Activated T-helper 1 cell treated with anti-CD3 and anti-CD28 coated beads, Interleukin-2, amount 50 U/mL, for 16 hours (primary cell): ENCODE data around the gene FASTK.

Experiments
- DNase-seq, 2 donors: peaks; one replicate each; pipeline ENCODE4 v3.0.0-alpha.2; 2020; ENCODE audit warnings: low read depth in 1 of 2, low spot score in 1 of 2

FASTK gene

DNA sequence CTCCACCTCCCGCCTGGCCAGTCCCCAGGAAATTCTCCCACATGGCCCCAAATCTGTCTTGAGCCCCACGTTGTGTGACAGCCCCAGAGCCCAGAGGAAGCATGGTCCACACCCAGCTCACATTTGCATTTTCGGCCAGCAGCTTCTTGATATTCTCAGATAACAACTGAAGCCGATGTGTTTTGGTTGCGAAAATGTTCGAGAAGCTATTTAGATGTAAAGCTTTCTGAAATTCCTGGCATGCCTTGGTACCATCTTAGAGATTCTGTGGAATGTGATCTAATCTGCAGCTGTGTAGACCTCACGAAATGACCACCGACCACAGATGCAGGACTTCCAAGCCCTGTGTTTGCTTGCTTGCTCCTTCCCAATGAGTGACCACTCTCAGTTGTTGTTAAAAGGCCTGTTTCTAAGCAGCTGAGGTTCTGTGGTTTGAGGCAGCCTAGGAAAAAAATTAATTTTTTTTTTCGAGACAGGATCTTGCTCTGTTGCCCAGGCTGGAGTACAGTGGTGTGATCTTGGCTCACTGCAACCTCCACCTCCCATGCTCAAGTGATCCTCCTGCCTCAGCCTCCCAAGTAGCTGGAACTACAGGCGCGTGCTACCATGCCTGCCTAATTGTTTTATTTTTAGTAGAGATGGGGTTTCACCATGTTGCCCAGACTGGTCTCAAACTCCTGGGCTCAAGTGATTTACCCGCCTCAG lies 12.4 kb downstream of the FASTK start:
- DNase-seq, result no peak

DNA sequence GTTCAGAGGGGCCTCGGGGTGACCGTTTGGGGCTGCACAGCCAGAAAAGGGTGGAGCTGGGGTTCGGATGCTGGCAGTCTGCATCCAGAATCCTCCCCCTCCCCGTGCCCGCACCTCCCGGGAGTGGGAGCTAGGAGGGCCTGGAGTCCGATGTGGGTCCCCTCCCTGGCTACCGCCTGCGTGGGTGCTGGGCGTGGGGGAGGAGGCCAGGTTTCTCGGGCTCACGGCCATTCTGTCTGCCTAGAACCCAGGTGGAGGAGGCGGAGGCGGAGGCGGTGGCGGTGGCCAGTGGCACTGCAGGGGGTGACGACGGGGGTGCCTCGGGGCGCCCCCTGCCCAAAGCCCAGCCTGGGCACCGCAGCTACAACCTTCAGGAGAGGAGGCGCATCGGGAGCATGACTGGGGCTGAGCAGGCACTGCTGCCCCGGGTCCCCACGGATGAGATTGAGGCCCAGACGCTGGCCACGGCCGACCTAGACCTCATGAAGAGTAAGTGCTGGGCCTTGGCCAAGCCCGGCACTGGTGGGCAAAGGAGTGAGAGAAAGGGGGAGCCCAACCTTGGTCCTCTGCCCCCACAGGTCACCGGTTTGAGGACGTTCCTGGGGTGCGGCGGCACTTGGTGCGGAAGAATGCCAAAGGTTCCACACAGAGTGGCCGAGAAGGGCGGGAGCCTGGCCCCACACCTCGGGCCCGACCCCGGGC lies 14.2 kb downstream of the FASTK start:
- DNase-seq, result no peak

DNA sequence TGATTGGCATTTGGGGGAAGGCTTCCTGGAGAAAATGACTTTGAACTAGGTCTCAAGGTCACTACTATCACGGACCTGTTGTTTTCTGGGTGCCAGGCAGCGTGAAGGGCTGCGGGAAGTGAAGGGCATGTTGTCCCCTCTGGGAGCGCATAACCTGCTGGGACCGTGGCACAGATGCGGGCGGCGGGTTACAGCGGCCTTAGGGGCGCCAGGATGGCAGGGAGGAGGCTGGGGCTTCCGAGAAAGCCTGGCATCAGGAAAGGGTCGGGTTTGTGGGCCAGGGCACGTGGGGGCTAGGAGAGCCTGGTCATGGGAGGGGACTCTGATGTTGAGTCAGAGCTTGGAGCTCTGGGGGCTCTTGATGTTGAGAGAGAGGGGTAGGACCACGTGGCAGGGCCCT lies 15.1 kb downstream of the FASTK start:
- no peak for DNase-seq

- no peak for DNase-seq
These were observed 15.6 kb downstream of the FASTK start for GRCh38 chr7:151064993-151065392.

DNA sequence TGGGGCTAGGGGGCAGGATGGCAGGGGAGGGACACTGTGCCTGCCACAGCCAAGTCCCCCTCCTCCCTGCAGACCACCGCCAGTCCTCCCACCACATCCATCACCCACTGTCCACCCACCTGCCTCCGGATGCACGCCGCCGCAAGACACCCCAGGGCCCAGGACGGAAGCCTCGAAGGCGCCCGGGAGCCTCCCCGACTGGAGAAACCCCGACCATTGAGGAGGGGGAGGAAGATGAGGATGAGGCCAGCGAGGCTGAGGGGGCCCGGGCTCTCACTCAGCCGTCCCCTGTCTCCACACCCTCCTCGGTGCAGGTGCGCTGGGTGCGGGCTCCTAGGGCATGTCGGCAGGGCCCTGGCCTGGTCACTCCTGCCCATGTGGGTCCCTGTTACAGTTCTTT lies 16.2 kb downstream of the FASTK start:
- DNase-seq, result no peak

- DNase-seq, result no peak
These were observed 17.4 kb downstream of the FASTK start for GRCh38 chr7:151063212-151063561.

DNA sequence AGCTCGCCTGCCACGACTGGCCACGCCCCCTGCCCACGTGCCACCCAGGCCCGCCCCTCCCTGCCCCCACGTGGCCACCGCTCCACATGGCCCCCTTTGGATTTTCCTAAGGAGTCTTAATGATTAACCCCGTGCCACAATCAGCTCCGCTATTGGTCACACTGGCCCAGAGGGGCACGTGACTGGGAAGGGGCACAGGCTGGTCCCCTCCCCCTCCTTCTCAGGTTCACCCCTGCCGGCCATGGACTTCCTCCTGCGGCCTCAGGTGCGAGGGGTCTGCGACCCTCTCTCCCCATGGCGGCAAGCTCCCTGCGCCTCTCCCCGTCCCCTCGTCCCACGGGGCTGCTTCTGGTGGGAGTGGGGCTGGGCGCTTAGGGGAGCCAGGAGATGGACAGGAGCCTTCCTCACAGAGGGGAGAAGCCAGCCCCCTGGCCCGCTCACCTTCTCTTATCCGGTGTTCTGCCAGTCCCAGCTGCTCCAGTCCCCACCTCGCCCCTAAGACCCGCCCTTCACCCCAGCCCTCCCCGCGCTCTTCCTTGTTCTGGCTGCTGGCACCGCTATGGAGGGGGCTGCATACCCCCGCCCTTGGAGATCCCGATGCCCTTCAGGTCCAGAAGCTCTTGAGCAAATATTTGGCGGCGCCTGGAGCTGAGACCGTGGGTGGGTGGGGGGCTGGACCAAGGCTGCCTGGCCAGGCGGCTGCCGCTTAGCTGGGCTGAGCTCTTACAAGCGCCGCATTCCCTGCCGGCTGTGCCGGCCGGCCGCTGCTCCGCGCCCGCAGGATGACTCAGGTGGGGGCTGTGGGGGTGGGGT lies 18.0 kb downstream of the FASTK start:
- DNase-seq, result no peak

- no peak for DNase-seq
These were observed 18.6 kb downstream of the FASTK start for GRCh38 chr7:151062111-151062398.

GRCh38 chr7:151061213-151062110 lies 19.1 kb downstream of the FASTK start:
- no peak for DNase-seq

DNA sequence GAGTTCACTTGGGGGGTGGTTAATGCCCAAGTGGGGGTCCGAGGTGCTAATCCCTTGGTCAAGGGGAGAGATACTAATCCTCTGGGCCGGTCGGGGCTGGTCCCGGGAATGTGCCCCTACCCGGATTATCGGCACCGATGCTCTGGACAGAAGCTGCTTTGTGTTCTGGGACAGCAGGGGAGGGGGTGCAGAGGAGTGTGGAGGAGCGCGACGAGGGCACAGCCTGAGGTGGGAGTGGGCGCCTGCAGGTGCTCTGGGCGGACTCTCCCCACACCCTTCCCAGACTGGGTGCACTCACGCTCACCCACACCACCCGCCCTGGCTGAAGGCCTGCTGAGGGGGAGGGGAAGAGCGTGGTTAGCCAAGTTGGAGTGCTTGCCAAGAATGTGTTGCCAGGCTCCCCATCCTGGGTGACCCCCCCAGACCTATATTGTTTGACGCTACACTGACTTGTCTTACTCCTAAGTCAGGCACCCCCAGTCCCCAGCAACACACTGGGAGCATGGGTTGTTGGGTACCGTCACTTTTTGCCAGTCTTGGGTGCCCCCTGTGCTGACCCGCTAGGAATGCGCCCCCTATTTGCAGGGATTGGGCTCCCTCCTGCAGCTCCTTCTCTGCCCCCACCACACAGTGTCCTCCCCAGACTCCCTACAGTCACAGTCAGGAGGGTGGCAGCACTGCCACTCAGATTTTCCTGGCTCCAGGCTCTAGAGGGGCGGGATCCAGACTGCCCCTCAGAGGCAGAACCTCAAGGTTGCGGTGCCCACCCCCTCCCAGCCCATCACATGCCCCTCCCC lies 20.0 kb downstream of the FASTK start:
- no peak for DNase-seq

DNA sequence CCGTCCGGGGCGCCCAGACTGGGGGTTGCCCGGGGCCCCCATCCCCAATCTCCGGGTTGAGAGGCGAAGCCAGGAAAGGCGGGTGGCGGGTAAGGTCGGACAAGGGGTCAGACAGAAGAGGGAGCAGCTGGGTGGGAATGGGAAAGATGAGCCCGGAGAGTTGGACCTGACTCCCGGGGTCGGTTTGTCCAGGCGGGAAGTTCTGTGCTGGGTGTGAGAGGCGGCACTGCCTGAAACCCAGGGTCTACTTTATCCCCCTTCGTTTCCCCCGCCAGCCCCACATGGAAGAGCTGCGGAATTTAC lies 20.5 kb downstream of the FASTK start:
- DNase-seq, result no peak

- peak; percentile 42 to 67 for DNase-seq
These were observed 21.1 kb downstream of the FASTK start, which contains the start of gene SLC4A2 for GRCh38 chr7:151059367-151060112. SLC4A2 (plus strand) TSS chr7:151059589; CDS start chr7:151061988, 2,399 bp downstream.

GRCh38 chr7:151058781-151059366 lies 21.7 kb downstream of the FASTK start:
- DNase-seq, result no peak

DNA sequence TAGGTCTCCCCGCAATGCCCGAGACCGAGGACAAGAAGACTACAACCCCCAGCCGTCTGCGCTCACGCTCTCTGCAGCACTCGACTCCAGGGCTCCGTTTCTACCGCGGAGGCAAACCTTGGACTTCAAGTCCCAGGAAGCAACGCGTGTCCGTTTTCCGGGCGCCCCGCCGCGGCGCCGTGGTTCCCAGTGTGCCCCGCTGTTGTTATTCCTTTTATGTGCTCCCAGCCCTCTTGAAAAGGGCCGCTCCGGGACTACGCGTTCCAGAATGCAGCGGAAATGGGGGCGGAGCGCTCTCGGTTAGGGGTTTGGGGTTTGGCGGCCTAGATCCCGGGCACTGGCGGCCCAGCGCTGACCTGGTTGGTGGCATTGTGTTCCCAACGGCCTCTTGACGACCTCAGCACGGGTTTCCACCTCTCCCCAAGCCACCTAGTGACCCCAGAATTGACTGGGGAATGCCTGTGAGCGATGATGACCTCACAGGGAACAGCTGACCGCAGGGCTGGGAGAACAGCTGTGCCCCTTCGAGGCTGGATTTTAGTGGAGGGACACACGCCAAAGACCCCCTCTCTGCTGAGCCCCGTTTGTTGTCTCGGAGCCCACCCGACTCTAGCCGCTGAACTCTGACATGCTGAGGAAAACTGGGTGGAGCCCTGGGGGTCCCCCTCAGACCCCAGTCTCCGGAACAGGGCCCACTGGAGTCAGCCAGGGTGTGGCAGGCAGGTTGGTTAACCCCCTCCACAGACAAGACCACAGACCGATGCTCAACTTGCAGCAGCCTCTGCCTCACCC lies 22.4 kb downstream of the FASTK start:
- peak; percentile 93 to 94 for DNase-seq

- DNase-seq, result no peak
These were observed 23.1 kb downstream of the FASTK start, which contains the start of gene CDK5 for GRCh38 chr7:151057506-151057988. CDK5 (minus strand) TSS chr7:151057897; CDS start chr7:151057848, 49 bp downstream.

DNA sequence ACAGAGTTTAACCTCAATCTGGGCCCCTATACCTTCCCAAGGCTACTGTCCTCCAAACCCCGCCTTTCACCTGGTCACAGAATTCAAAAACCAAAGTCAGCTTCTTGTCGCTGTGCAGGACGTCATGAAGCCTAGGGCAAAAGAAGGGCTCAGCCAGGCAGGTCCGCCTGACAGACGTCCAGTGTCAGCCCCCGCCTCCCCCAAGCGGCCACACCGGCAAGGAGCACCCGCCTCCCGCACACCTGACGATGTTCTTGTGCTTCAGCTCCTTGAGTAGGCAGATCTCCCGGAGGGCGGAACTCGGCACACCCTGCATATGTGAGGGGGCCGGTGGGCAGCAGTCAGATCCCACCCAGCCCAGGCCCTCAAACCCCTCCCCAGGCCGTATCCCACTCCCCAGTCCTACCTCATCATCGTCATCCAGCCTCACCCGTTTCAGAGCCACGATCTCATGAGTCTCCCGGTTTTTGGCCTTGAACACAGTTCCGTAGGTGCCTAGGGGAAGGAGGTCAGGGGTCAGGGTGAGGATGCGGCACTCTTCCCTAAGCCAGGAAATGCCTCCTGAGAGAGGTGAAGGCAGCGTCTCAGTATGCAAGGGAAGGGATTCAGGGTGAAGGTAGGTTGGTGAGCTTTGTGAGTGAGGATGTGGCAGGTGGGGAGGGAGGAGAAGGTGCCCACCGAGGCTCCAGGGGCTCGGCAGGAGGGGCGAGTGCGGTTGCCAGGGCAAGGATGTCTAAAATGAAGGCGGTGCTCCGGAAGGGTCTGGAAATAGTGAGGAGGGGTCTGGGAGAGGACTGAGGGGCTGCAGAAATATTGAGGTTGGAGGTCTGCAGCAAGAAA lies 23.7 kb downstream of the FASTK start:
- no peak for DNase-seq

DNA sequence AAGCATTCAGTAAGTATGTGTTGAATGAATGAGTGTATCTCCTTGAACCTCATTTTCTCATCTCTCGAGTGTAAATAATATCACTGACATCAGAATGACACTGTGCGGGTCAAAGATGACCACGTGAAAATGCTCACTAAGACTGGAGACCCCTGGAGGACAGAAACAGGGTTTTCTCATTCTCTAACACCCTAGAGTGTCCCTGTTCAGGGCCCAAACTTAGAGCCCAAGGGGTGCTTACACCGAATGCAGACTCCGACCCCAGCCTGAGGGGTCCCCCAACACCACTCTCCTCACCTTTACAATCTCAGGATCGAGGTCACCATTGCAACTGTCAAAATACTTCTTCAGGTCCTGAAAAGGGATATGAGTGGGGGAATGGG lies 24.3 kb downstream of the FASTK start:
- no peak for DNase-seq

DNA sequence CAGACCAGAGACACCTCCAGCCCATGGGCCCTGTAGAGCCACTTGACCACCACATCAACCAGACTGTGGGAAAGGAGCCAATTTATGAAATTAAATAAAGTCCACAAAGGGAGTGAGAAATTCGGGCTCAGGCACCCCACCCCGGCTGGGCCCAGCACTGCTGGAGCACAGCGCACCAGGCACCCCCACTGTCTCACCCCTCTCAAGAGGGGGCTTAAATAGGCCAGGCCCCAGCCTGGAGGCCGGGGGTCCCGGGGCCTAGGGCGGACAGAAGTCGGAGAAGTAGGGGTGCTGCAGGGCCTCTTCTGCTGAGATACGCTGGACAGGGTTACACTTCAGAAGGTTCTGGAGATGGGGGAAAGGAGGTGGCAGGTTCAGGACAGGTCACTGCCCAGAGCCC lies 26.9 kb downstream of the FASTK start:
- no peak for DNase-seq
